GM18498 (cell line): ENCODE results near the gene C16orf89.

Experiments
- ATAC-seq: cut with Tn5 transposase; IDR thresholded peaks from one replicate; pipeline ENCODE4 v1.9.1; 2021; ENCODE audit warnings: mild to moderate bottlenecking, moderate library complexity; ENCODE audit not compliant: unreplicated experiment

Gene C16orf89

GRCh38 chr16:5031601-5032000 lies 34.2 kb downstream of the C16orf89 start:
- ATAC-seq: no peak

DNA sequence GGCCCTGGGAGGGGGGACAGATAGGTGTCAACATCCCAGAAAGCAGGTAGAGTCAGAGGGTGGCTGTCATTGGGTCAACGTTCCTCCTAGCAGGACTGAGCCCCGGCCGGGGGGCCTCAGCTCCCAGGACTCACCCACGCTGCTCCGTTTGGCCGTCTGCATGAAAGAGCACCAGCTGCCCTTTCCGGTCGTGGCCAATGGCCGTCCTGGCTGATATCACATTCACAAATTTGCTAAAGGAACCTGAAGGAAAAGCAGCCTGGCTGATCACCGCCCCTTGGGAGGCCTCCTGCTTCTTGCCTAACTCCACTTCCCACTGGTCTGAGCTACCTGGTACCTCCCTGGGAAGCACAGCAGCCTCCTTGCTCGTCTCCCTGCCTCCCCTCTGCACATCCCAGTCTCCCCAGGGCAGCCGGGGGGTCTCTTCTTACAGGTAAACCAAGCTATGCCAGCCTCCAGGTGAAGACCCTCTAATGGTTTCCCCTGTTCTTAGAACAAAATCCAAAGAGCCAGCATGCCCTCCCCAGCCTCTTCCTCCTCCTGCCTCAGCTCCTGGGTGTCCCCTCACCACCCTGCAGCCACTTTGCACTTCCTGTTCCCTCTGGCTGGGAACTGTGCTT lies 35.4 kb downstream of the C16orf89 start:
- no peak for ATAC-seq

DNA sequence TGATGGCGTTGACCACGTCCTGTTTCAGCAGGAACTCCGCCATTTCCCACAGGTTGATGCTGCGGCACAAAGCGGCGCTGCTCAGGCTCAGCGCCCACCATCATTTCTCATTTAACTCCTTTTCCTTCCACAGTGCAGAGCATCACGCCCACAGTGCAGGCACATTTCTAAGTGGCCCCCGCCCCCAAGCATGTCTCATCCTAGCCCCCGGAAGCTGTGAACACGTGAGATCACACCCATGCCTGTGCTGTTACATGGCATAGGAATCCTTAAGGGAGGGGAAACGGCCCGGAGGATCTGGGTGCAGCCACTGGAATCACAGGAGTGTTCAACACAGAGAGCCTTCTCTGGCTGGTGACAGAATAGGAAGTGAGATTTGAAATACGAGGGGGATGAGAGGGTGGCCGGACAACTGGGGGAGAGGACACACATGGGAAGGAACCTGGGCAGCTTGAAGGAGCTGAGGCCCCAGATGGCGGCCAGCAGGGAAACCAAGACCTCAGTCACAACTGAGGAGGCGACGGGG lies 36.7 kb downstream of the C16orf89 start:
- no peak for ATAC-seq

GRCh38 chr16:5027575-5028235 lies 38.1 kb downstream of the C16orf89 start:
- no peak for ATAC-seq

- no peak for ATAC-seq
These were observed 38.7 kb downstream of the C16orf89 start for GRCh38 chr16:5027086-5027485.

- no peak for ATAC-seq
These were observed 39.1 kb downstream of the C16orf89 start for GRCh38 chr16:5026664-5027063.

DNA sequence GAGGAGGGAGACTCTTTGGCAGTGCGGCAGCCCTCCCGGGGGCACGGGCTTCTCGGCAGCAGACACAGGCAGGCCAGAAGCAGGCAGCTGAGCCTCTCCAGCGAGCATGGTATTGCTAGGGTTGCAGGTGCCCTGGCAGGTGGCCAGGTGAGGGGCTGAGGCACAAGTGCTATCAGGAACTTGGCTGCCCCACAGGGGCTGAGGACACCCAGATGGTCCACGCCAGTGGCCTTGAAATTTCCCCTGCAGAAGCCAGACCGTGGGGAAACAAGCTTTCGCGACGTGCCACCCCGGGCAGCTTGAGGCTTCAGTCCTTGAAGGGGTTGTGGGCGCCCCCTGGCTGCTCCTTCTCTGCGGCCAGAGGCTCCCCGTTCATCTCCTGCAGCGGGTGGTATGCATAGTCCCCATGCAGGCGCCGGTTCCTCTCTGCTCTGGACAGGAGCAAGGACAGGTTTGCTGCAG lies 40.6 kb downstream of the C16orf89 start:
- ATAC-seq: no peak

GRCh38 chr16:5024632-5025031 lies 41.1 kb downstream of the C16orf89 start:
- no peak for ATAC-seq

GRCh38 chr16:5022521-5022920 lies 43.2 kb downstream of the C16orf89 start:
- ATAC-seq: no peak

DNA sequence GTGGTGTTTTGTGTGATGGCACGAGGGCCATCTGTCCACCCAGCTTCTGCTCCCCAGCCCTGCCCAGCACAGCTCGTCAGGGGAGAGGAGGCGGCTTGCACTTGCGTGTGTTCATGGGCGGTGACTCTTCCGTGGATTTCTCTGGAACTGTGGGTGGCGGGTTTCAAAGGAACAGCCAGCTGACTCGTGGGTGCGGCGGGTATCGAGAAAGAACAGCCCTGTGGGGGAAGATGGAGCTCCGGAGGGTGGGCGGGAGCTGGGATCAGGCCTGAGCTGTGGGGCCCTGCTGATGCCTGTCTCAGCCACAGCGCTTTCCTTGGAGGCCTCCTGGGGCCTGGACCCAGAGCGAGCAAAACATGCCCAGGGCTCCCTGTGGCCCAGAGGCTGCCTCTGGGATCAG lies 45.2 kb downstream of the C16orf89 start:
- no peak for ATAC-seq

- no peak for ATAC-seq
These were observed 46.0 kb downstream of the C16orf89 start for GRCh38 chr16:5019775-5020174.

DNA sequence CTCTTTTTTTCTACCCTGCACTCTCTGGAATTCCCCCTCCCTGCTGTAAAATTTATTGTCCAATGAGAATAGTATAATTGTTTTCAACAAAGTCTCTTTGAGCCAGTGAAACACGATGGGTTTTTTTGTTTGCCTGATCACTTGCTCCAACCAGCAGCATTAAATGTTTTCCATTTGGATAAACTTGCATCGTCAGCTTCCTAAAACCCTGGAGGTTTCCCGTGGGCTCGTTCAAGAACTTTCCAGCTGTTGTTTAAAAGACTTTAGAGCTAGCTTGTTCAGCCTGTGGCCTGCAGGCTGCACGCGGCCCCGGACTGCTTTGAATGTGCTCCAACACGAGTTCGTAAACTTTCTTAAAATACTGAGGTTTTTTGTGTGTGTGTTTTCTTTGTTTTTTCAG lies 47.0 kb downstream of the C16orf89 start:
- no peak for ATAC-seq

DNA sequence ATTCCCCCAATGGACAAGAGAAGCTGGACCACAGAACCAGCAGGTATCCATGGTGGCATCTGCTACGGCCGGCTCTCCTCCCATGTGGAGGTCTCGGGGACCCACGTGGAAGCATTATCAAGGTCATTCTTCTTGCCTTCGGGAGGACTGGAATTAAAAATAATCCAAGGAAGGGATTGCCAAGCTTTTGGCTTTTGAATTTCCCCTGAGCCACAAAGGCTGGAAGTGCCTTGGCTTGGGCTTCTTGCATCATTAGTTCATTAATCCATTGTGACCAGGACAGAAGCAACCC lies 48.1 kb downstream of the C16orf89 start:
- no peak for ATAC-seq

DNA sequence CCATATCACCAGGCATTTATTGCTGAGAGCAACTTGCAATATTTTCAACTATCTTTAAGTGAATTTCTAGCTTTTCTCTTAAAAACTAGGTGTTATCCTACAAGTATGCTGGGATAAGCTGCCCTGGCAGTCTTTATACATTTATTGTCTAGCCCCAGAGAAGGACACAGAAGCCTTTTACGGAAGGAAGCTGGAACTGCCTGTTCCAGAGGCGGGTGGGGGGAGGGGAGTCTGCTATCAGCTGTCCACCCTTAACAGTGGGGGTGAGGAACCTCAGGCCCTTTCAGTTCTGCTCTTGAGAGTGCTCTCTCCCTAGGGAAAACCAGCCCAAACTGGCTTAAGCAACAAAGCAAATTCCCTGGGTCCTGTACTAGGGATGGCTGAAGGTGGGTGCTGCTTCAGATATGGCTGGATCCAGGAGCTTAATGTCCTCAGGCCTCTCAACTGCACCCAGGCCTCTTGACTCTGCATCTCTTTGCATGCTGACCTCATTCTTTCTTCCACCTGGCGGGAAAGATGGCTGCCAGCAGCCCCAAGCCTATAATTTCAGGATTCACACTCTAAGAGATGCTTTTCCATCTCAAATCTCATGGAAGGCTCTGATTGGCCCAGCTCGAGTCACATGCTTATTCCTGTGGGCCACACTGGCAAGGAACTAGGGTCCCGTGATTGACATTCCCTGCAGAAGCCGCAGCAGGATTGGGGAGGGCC lies 48.6 kb downstream of the C16orf89 start:
- ATAC-seq: no peak

DNA sequence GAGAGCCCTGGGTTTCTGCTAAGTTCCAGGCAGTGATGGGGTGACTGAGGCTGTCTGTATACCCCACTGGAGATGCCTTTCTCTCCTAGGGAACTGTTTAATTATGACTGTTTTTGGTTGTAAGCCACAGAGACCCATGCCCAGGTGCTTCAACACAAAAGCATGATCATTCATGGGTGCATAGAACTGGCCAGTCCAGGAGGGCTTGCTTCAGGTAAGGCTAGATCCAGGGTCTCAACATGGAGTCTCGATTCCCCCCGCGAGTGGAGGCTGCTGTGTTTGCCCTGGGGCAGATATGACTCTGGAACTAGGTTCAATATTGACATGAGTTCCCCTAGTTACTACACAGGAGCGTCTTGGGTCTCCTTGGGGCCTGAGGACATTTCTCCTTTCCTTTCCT lies 49.9 kb downstream of the C16orf89 start:
- ATAC-seq: no peak

DNA sequence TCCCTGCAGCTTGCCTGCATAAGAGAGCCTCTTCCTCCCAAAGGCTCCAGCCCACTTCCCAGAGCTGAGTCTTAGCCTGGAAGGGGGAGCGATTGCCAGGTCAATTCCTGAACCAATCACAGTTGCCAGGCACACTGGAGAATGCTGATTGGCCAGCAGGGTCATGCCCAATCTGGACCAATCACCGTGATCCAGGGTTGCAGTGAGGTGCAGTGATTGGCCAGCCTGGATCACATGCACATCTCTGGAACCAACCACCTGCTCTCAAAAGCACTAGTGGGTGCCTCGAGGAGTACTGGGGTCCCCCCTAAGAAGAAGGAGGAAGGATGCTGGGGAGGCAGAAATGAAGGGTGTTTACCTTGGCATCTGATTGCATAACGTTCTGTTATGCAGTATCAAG lies 50.4 kb downstream of the C16orf89 start:
- no peak for ATAC-seq

GRCh38 chr16:5012887-5013286 lies 52.9 kb downstream of the C16orf89 start:
- no peak for ATAC-seq

- ATAC-seq: no peak
These were observed 54.1 kb downstream of the C16orf89 start for GRCh38 chr16:5011637-5012036.

DNA sequence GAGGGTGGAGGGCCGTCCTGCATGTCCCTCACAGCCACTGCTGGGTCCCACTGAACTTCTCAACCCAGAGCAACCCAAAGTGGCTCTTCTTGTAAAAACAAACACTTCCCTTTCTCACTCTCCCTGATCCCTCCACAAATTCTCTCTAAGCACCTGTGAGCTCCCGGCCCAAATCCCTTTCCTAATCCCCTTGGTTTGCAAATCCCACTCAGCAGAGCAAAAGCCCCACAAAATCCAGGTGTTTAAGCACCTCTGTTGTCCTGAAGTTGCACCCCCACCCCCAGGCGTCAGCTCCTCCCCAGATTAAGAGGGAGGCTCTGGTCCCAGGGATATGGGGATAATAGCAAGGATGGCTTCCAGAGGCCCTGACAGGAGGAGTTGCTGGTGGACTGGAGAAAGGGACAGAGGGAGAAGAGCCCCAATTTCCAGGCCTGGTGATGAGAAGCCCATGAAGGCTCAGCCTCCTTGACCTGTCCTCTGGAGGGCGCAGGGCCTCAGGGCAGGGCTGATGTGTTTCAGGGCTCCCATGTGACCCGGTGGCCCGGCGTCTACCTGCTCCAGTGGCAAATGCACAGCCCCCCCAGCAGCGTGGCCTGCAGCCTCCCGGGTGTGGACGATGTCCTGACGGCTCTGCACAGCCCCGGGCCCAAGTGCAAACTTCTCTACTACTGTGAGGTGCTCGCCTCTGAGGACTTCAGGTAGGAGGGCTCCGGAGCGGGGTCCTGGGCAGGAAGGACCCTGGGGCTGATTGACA lies 55.0 kb downstream of the C16orf89 start:
- no peak for ATAC-seq

GRCh38 chr16:5008311-5008731 lies 57.4 kb downstream of the C16orf89 start:
- no peak for ATAC-seq

GRCh38 chr16:5007256-5007655 lies 58.5 kb downstream of the C16orf89 start:
- no peak for ATAC-seq
